Measurements from ENCODE around the gene SLC35A2. TPM values are rescaled to one million over a fixed set of nuclear protein-coding genes. Genes with fewer than 3 reads are reported as not detected.
A peak's percentile ranks its signal among the peaks of the same experiment; 100 is the strongest.

SLC35A2 gene
- 29.9 and 40.6 TPM in 2 replicates for total RNA-seq (2014; rRNA removed; shearing (Covaris generic))

DNA sequence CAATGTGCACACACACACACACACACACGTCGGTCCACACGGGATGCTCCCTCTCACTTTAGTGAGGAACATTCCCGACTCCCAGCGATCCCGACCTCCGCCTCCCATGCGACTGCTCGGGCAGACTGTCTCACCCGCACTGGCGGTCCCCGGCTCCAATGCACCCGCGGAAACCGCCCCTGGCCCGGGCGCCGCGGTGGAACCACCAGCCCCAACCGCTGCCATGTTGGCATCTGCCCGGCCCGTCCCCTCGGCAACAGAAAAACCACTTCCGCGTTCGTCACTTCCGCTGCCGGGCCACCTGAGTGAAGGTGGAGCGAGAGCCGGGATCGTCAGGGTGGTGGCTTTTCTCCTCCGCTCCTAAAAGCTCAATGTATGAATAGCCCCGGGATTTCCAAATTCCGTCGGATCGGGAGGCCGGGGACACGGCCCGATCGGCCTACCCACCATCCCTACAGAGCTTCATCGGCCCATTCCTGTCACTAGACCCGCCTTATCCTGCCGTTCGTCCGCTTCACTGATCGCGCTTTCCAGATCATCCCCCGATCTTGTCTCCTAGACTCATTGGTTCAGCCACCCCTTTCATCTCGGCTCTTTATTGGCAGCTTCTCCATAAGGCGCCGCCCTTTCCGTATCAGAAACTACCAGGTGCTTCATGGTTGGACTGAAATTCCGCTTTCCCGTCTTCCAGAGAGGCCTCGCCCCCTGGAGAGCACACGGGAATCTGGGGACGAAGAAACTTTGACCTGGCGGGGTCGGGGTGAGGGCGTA, at the start of gene SLC35A2:
Gene SLC35A2 (minus strand): TSS at position 235 of the 771 bp plus-strand sequence. CDS start 10 bp downstream, at position 225.
- peak; percentile 73 for DNase-seq (ENCODE audit: low read depth)

DNA sequence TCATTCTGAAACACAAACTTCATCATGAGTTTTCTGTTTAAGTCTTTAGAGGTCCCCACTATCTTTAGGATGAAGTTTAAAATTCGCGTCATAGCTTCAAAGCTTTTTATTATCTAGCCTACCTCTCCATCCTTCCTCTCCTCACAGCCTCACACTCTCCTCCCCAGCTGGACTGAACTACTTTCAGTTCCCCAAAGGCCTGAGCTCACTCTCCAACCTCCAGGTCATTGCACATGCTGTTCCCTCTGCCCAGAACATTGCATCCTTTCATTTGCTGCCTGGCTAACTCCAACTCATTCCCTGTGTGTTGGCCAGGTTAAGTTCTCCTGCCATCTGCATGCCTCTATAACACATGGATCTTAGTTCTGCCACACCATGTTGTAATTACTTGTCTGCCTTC, 48.8 kb upstream of the SLC35A2 start:
- no peak for DNase-seq (ENCODE audit: low read depth)

DNA sequence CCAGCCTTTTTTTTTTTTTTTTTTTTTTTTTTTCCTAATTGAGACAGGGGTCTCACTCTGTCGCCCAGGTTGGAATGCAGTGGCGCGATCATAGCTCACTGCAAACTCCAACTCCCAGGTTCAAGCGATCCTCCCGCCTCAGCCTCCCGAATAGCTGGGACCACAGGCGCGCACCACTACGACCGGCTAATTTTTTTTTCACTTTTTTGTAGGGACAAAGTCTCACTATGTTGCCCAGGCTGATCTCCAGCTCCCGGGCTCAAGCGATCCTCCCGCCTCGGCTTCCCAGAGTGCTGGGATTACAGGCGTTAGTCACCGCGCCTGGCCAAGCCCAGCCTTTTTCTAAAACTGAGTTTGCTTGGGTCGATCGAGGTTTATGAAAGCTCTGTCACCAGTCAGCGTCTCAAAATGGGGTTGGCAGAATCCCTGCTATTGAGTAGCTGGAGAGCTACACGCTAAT, 47.2 kb upstream of the SLC35A2 start:
- DNase-seq (ENCODE audit: low read depth): peak; percentile 73

DNA sequence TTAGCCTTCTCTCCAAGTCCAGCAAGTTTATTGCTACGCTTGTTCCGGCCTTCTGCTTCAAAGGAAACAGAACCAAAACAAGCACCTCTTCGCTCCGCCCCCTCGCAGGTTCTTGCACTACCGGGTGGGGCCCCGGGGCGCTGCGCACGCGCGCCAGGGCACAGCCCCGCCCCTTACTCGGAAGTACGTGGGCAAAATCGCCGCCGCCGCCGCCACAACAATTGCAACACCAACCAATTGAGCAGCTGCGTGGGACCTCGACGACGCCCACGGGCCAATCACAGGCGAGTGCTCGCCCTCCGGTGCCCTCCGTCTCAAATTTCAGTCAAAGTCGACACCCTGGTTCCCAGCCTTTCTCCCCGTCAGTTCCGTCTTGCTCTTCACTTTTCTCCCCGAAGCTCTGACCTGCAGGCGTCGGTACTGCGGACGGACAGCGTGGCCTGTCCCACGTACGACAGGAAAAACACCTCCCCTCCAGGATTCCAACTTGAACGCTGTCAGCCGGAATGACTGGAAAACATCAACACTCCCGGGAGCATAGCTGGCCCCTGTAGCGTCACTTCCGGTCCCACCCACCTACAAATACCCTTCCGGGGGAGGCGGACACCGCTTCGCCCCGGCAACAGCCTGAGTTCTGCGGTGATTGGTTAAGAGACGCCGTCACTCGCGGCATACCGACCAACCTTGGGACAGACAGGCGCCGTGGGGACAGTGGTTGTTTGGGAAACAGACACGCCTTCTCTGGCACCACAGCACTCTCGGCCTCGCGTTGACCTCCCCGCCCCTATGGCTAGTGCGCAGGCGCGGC, 46.6 kb upstream of the SLC35A2 start:
- DNase-seq (ENCODE audit: low read depth): peak; percentile 99

DNA sequence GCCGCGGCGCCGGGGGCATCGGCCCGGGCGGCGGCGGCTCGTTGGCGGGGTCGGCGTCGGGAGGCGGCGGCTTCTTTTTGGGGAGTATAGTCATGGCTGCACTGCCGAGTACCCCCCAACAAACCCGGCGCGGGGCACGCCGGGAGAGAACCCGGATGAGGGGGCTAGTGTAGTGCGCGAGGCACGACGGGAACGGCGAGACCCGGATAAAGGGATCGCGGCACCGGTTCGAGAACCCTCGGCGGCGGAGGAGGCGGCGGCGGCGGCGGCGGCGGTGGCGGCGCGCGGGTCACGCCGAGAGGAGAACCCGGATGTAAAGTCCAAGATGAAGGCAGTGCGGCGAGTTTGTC, 46.0 kb upstream of the SLC35A2 start, which contains the start of gene OTUD5:
Gene OTUD5 (minus strand): TSS at position 131 of the 350 bp plus-strand sequence. CDS start 37 bp downstream, at position 94.
- no peak for DNase-seq (ENCODE audit: low read depth)

DNA sequence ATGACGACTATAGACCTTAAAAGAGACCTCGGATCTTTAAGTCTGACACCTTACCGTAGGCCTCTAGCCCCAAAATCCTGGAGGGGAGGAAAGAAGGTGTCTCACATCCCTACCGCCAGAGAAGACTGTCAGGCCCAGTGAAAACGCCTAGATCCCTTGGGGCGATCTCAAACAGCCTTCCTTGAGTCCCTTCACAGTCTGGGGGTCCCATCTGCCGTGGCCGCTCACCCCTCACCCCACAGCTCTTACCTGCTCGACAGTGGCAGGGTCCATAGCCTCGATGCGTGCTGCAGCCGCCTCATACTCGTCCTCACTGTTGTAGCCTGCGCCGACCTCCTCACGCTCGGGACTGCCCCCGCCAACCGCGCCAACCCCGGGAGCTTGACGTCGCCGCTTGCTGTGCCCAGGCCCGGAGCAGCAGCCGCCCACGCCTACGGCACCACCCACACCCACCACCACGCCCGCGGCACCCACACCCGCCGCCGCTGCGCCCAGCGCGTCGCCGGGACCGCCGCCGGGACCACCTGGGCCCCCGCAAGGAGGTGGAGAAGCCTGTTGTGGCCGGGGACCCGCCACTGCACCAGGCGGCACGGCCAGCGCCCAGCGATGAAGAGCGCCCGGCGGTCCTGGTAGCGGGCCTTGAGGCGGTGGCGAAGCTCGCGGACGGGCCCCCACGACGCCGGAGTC, 45.4 kb upstream of the SLC35A2 start:
- peak; percentile 16 for DNase-seq (ENCODE audit: low read depth)

DNA sequence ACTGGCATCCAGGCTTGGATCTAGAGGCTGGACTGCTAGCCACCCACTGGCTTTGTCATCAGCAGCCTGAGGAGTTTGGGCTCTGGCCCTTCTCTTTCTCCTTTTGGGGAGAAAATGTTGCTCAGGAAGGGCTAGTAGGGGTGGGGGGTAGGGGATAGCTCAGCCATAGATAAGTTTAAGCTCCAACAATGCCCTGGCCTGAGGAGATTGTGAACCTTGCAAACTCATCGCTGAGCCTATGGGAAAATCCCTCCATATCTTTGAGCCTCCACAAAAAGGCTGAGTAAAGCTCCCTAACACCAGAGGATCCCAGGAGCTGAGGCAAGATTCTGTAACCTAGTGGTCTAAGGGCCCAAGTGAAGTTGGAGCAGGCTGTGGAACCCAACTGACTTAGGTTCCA, 37.1 kb upstream of the SLC35A2 start:
- no peak for DNase-seq (ENCODE audit: low read depth)

DNA sequence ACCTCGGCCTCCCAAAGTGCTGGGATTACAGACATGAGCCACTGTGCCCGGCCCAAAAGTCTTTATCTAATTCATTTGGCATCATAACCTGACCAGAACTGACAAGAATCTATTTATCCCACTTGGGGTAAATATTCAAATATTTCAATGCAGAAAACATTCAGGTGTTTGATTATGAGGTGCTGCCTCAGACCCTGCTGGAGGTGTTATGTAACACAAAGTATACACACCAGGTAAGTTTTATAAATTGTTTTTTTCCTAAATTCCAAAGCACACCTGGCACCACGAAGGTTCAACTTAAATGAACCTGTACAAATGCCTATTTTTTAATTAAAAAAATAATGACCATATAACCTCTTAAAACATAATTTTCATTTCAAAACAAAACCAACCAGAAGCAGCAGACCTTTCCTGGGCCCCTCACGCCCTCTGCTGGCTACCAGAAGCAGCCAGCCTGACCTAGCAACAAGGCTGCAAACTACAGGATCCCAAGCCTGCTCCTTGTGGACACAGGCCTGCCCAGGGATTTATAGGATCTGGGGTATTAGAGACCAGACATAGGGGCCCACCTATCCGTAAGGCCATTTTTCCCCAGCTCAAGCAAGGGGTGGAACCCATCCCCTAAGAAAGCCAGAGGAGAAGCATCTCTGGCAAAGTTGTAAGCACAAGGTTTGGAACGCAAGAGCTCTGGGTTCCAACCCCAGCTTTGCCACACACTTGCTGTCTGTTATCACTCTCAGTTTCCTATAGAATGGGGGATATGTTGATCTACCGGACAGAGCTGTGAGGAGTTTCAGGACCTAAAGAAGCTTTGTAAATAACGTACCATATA, 34.3 kb upstream of the SLC35A2 start:
- DNase-seq (ENCODE audit: low read depth): peak; percentile 50

DNA sequence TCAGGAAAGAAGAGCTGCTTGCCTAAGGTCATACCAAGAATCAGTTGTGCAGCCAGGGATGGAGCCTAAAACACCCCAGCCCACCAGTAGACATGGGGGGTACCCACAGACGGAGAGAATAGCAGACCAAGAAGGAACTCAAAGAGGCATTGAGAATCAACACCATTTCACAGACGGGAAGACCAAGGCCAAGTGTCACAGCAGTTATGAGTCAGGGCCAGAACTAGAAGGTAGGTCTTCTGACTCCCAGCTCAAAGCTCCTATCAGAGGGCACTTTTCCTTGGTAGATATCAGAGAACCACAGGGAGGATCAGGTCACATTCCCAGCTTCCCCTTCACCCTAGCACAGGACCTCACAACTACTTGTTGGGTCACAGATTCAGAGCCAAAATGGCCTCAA, 31.4 kb upstream of the SLC35A2 start:
- DNase-seq (ENCODE audit: low read depth): no peak

DNA sequence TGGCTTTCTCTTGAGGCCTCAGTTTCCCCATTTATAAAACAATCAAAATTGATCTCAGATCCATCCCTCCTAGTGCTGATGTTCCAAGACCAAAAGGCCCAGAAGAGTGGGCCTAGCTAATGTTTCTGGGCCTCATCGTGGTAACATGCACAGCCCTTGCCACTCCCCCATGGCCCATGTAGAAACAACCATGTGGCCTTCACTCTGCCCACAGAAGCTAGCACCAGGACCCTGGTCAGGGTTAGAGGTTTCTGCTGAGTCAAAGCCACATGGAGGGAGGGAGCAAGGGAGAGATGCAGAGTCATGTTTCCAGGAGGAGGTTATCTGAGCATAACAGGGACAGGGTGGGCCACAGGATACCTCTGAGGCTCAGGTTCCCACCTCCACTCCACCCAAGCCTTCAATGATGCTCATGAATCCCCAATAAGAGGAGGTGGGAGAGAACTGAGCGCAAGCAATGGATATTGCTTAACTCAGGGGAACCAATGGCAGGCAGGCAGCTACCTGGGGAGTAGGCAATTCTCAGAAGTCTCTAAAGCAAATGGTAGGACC, 29.0 kb upstream of the SLC35A2 start:
- no peak for DNase-seq (ENCODE audit: low read depth)

DNA sequence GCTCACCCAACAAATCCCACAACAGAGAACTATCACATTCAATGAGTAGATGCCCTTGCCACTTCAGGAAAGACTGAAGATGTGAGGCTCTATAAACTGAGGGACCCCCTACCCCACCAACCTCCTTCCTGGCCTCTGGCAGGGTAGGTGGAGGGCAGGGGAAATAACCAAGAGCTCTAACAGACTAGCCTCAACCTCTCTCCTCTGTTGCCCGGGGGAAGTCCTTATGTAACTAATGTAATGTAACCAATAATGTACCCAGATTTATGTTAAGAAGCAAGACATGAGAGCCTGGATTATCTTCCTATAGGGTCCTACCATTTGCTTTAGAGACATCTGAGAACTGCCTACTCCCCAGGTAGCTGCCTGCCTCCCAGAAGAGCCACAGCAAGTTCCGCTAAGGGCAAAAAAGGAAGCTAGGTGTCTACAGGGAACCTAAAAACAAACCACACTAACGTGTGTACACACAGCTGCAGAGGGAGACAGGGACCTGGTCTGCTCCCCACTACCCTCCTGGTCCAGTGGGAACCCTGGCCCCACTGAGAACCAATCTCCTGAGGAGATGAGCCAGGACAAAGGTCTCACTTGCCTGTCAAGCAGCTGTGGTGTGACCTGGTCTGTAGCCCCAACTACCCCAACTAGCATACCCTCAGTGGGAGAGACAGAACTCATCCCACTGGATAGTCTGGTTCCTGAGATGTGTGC, 28.2 kb upstream of the SLC35A2 start:
- no peak for DNase-seq (ENCODE audit: low read depth)

DNA sequence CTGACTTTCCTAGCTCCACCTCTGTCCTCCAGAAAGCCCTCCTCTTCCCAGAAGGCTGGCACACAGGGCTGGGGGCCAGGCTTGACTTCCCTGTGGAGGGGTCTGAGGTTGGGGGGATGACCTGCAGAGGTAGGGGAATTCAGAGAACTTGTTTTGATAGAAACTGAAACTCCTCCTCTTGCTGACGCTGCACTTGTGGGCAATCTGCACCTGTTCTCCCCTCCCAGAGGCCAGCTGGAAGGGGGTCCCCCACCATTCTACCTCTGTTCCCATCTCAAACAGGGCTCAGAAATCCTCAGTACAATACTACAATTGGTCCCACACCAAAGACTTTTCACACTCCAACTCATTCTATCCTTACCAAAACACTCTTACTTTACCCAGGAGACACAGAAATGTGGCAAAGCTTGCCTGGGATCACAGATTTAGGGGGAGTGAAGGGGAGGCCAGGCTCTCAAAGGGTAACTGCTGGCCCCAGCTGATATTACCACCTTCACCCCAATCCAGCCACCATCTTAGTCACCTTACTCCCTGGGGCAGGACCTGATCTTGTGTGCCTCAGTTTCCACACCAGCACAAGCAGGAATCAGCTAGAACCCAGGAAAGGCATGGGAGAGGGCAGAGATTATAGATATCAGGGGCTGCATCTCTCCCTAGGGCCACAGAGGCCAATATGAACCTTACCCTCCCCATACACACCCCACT, 27.4 kb upstream of the SLC35A2 start:
- no peak for DNase-seq (ENCODE audit: low read depth)

DNA sequence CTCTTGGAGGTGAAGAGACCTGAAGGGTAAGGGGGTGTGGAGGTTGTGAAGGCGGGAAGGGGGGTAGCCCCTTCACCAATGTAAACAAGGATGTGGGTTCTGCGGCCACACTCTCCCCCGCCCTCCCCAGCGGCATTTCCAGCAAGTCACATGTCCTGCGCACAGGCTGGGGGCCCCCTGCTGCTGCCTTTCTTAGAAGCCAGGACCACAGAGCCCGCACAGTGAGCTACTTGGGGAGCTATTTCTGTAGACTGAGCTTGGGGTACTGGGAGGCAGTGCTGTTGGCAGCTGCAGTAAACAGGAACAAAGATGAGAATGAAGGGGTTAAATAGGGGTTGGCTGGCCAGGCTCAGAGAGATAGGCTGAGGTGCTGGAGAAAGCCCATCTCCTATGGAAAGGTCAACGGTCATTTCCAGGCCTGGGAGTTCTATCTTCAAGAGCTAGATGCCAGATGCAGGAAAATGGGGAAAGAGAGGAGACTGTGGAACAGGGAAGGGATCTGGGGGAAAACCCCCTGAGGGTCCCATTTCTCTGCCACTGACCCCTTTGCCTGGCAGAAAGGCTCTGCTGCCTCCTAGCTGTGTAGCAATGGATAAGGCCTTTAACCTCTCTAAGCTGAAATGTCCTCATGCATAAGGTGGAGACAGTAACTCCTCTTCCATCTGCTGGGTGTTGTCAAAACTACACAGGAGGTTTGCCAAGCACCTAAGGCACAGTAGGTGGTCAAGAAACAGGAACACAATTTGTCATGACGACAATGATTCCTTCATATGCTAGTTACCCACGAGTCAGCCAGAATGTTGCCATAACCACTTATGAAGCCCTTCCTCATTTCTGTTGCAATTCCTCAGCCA, 25.8 kb upstream of the SLC35A2 start:
- peak; percentile 10 for DNase-seq (ENCODE audit: low read depth)

DNA sequence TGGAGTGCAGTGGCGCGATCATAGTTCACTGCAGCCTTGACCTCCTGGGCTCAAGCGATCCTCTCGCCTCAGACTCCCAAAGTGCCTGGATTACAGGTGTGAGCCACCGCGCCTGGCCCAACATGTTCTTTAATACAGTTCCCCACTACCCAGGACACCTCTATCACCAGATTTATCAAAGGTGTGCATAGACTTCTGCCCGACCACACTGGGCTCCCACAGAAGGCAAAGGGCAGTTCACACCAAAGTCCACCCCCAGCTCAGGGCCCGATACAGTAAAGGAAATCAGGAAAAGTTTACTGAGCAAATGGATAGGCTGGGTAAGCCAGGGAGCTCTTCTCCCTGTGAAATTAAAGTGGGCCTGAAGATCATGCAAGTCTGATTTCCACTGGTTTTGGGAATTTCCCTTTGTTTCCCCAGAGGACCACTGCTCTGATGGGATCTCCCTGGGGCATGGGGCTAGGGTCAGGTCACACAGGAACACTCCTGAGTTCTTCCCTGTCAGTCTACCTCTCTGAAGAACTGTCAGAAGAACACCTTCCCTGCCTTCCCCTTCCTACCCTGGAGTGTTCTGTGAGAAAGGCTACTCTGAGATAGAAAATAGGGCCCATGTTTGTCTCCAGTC, 25.1 kb upstream of the SLC35A2 start:
- DNase-seq (ENCODE audit: low read depth): no peak

DNA sequence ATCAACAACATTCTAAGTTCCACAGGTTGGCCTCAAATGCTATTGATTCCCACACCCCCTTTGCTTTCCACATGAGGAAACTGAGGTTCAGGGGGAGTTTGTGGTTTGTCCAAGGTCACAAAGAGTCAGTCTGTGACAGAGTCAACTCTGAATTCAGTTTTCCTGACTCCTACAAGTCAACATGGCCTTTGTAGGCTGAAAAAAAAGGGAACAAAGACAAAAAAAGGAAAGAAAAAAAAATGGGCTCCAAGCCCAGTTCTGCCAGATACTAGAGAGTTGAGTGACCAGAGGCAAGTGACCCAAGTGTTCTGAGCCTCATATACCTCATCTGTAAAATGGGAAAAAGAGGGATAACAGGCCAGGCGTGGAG, 23.8 kb upstream of the SLC35A2 start:
- DNase-seq (ENCODE audit: low read depth): no peak

DNA sequence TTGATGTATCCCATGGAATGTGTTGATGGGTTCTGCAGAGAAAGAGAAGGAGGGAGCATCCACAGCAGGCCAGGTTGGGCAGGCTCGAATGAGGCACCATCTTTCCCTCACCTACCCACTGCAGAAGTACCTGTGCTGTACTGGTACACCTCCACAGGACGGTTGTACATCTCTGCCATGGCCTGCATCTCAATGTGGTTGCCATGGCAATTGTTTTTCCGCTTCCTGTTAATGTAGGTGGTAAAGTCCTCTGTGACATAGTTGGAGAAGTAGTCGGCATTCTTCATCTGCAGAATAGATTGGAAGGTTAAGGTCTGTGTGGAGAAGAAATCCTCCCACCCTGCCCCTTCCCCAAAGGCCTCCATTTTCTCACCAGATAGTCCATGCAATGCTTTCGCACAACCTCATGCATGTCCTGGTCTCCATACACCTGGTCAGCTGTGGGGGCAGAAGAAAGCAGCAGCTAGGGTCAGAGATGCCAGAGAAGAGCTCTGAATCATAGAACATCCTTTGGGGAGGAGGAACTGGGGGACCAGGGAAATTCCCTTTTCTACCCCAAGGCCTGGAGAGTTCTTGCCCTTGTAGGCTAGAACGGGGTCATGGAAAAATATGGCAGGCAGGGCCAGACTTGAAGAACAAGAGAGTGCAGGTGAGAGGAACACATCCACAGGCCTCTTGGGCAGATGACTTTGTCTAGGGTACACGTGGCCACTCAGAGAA, 23.3 kb upstream of the SLC35A2 start:
- no peak for DNase-seq (ENCODE audit: low read depth)

DNA sequence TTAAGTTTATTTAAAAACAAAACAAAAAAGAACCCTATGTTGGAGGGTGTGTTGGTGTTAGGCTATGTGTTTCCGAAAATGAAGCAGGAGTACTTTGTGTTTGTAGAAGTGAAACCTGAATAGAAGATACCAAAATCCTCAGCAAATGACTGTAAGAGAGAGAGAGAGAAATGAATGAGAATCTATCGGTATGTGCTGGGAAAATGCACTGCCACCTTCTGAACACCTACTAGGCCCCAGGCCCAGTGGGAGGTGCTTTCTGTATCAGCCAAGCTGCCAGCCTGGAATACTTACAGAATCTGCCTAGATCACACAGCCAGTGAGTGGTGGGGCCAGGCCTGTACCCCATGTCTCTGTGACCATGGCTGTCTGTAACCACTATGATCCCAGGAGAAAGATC, 22.3 kb upstream of the SLC35A2 start:
- no peak for DNase-seq (ENCODE audit: low read depth)

All from RPMI7951 (cell line).